H1 (cell line): ENCODE results near the gene GPER1. TPM values are rescaled to one million over a fixed set of nuclear protein-coding genes. Genes with fewer than 3 reads are reported as not detected.

Experiments
- CTCF ChIA-PET: fragments of 300-600 bp; sonication (Branson Sonifier 250); formaldehyde crosslinking; loops from one replicate; lab custom pipeline; 2021; ENCODE audit not compliant: partially characterized antibody; lab: Charles Lee
- POLR2A ChIA-PET: fragments of 300-600 bp; sonication (Branson Sonifier 250); formaldehyde crosslinking; loops from one replicate; lab custom pipeline; 2021; ENCODE audit warnings: inconsistent platforms; ENCODE audit not compliant: partially characterized antibody; lab: Charles Lee
- DNase-seq, 2 experiments: peaks; one replicate each; pipeline versions ENCODE4 v3.0.0 to v3.0.0-alpha.2; 2010 to 2022; ENCODE audit warnings: low spot score in 2 of 2, low read depth in 1 of 2, mixed read lengths in 1 of 2
- FAIRE-seq: peaks from 2 replicates; lab custom pipeline; 2011; peaks lifted over from hg19 to GRCh38; lab: Jason Lieb, UNC
- H2AFZ ChIP-seq: 2 replicates; pipeline ENCODE4 v1.8.1; 2012; ENCODE audit warnings: low read length, inconsistent platforms
- H2AK5ac ChIP-seq: 2 replicates; pipeline ENCODE4 v1.6.1; 2013; ENCODE audit warnings: low read depth, low read length
- H2BK120ac ChIP-seq: replicated peaks from 2 replicates; pipeline ENCODE3; 2013; ENCODE audit warnings: low read depth, low read length, inconsistent platforms
- H2BK12ac ChIP-seq: 2 replicates; pipeline ENCODE4 v1.6.1; 2013; ENCODE audit warnings: low read depth, low read length
- H2BK15ac ChIP-seq: 2 replicates; pipeline ENCODE4 v1.6.1; 2013; ENCODE audit warnings: low read length
- H2BK20ac ChIP-seq: 2 replicates; pipeline ENCODE4 v1.6.1; 2013; ENCODE audit warnings: low read length
- H2BK5ac ChIP-seq: 2 replicates; pipeline ENCODE4 v1.6.1; 2013; ENCODE audit warnings: low read depth, low read length
- H3K14ac ChIP-seq: 2 replicates; pipeline ENCODE4 v1.6.1; 2013; ENCODE audit warnings: inconsistent platforms; ENCODE audit not compliant: insufficient read length
- H3K18ac ChIP-seq: 2 replicates; pipeline ENCODE4 v1.6.1; 2013; ENCODE audit warnings: low read length; ENCODE audit errors: extremely low read depth
- H3K23ac ChIP-seq: 2 replicates; pipeline ENCODE4 v1.6.1; 2013; ENCODE audit warnings: inconsistent platforms; ENCODE audit not compliant: insufficient read length
- H3K23me2 ChIP-seq: 2 replicates; pipeline ENCODE4 v1.6.1; 2013; ENCODE audit warnings: low read depth, low read length
- H3K27ac ChIP-seq: 2 replicates; pipeline ENCODE4 v1.6.1; 2011; ENCODE audit warnings: low read depth, low read length, inconsistent platforms
- H3K27me3 ChIP-seq, 4 experiments: replicated peaks in 1 of 4; 1 replicate in 1 of 4; 2 replicates in 3 of 4; pipeline versions ENCODE4 v1.6.1 to v1.8.1; 2011 to 2013; ENCODE audit warnings: low read length in 3 of 4, mild to moderate bottlenecking in 3 of 4, inconsistent platforms in 2 of 4, mixed read lengths in 2 of 4, moderate library complexity in 1 of 4; ENCODE audit not compliant: control insufficient read depth in 3 of 4, insufficient read depth in 3 of 4; ENCODE audit errors: extremely low read depth in 1 of 4
- H3K36me3 ChIP-seq, 4 experiments: 2 replicates each; pipeline versions ENCODE4 v1.6.1 to v1.8.1; 2011 to 2013; ENCODE audit warnings: mild to moderate bottlenecking in 4 of 4, low read length in 3 of 4, moderate library complexity in 2 of 4, control low read depth in 1 of 4, inconsistent platforms in 1 of 4; ENCODE audit not compliant: insufficient read depth in 4 of 4, control insufficient read depth in 2 of 4
- H3K4ac ChIP-seq: replicated peaks from 2 replicates; pipeline ENCODE3; 2013; ENCODE audit warnings: low read length, low read depth, mixed read lengths, inconsistent platforms; ENCODE audit not compliant: insufficient read length
- H3K4me1 ChIP-seq, 4 experiments: replicated peaks in 1 of 4; 1 replicate in 1 of 4; 2 replicates in 3 of 4; pipeline versions ENCODE4 v1.6.1 to v1.8.1; 2011 to 2013; ENCODE audit warnings: low read length in 3 of 4, inconsistent platforms in 2 of 4, mixed read lengths in 1 of 4; ENCODE audit not compliant: insufficient read depth in 4 of 4, control insufficient read depth in 3 of 4
- H3K4me2 ChIP-seq, 2 experiments: 2 replicates each; pipeline versions ENCODE4 v1.6.1 to v1.8.1; 2011 to 2013; ENCODE audit warnings: low read depth in 2 of 2, low read length in 2 of 2, control low read depth in 1 of 2, inconsistent platforms in 1 of 2, mild to moderate bottlenecking in 1 of 2; ENCODE audit not compliant: insufficient read depth in 1 of 2
- H3K4me3 ChIP-seq, 4 experiments: fragments of 200-600, 300-600 bp in 1 of 4; sonication (generic), shearing (Covaris generic), sonication (Bioruptor Twin) in 1 of 4; 2 replicates each; pipeline versions ENCODE4 v1.5.1 to v1.8.1; 2011 to 2016; ENCODE audit warnings: low read length in 4 of 4, low read depth in 3 of 4, control low read depth in 2 of 4, inconsistent platforms in 2 of 4, mild to moderate bottlenecking in 2 of 4, mixed read lengths in 1 of 4, moderate library complexity in 1 of 4; ENCODE audit not compliant: insufficient read depth in 2 of 4; ENCODE audit errors: extremely low read depth in 1 of 4
- H3K56ac ChIP-seq: replicated peaks from 2 replicates; pipeline ENCODE3; 2013; ENCODE audit warnings: low read depth, mild to moderate bottlenecking, mixed read lengths, low read length, inconsistent platforms; ENCODE audit not compliant: insufficient read length
- H3K79me1 ChIP-seq: 2 replicates; pipeline ENCODE4 v1.6.1; 2013; ENCODE audit warnings: low read depth, low read length, control low read depth
- H3K79me2 ChIP-seq, 2 experiments: 2 replicates each; pipeline versions ENCODE4 v1.6.1 to v1.8.1; 2012 to 2013; ENCODE audit warnings: low read length in 2 of 2, mild to moderate bottlenecking in 2 of 2, inconsistent platforms in 1 of 2; ENCODE audit not compliant: insufficient read depth in 2 of 2, control insufficient read depth in 1 of 2
- H3K9ac ChIP-seq, 4 experiments: replicated peaks in 1 of 4; 1 replicate in 1 of 4; 2 replicates in 3 of 4; pipeline versions ENCODE4 v1.6.1 to v1.8.1; 2011 to 2013; ENCODE audit warnings: low read depth in 3 of 4, low read length in 3 of 4, control low read depth in 2 of 4, mild to moderate bottlenecking in 2 of 4, moderate library complexity in 2 of 4, inconsistent platforms in 1 of 4; ENCODE audit errors: extremely low read depth in 1 of 4
- H3K9me3 ChIP-seq, 2 experiments: 2 replicates each; pipeline versions ENCODE4 v1.6.1 to v1.8.1; 2012 to 2013; ENCODE audit warnings: mild to moderate bottlenecking in 2 of 2, moderate library complexity in 2 of 2, control low read depth in 1 of 2, inconsistent platforms in 1 of 2, low read depth in 1 of 2, low read length in 1 of 2, mixed read lengths in 1 of 2; ENCODE audit not compliant: insufficient read depth in 2 of 2
- H4K20me1 ChIP-seq, 2 experiments: replicated peaks in 1 of 2; 2 replicates each; pipeline versions ENCODE3 to v1.8.1; 2011 to 2013; ENCODE audit warnings: inconsistent platforms in 2 of 2, low read length in 2 of 2, mild to moderate bottlenecking in 1 of 2; ENCODE audit not compliant: insufficient read depth in 2 of 2, control insufficient read depth in 1 of 2
- H4K5ac ChIP-seq: 2 replicates; pipeline ENCODE4 v1.6.1; 2013; ENCODE audit warnings: low read length, low read depth, mixed read lengths, inconsistent platforms; ENCODE audit not compliant: insufficient read length
- H4K8ac ChIP-seq: 2 replicates; pipeline ENCODE4 v1.8.0; 2013; ENCODE audit warnings: mild to moderate bottlenecking, moderate library complexity, low read length, inconsistent platforms; ENCODE audit not compliant: insufficient read depth; ENCODE audit errors: extremely low read depth
- H4K91ac ChIP-seq: replicated peaks from 2 replicates; pipeline ENCODE3; 2013; ENCODE audit warnings: low read length, mixed read lengths, inconsistent platforms; ENCODE audit not compliant: insufficient read length
- CBX5 ChIP-seq: fragments of 300-800, 300-1000 bp; sonication (generic); IDR thresholded peaks from 2 replicates; pipeline ENCODE4 v1.7.1; 2016; ENCODE audit warnings: antibody characterized with exemption, low read length, low read depth
- CHD2 ChIP-seq: IDR thresholded peaks from 2 replicates; pipeline ENCODE4 v1.6.1; 2012; ENCODE audit warnings: low read length, improper control_type of control experiment
- GABPA ChIP-seq: IDR thresholded peaks from 2 replicates; pipeline ENCODE4 v1.6.1; 2011; ENCODE audit warnings: mild to moderate bottlenecking, low read length, moderate library complexity, borderline replicate concordance; ENCODE audit not compliant: insufficient read depth
- KDM4A ChIP-seq: IDR thresholded peaks from one replicate; pipeline ENCODE4 v1.7.1; 2012; ENCODE audit warnings: low read depth, mild to moderate bottlenecking, moderate library complexity, low read length, inconsistent platforms; ENCODE audit not compliant: severe bottlenecking
- KDM5A ChIP-seq: fragments of 200-600 bp; IDR thresholded peaks from 2 replicates; pipeline ENCODE4 v1.7.1; 2012; ENCODE audit warnings: mild to moderate bottlenecking, low read length, inconsistent platforms, mixed read lengths
- RXRA ChIP-seq: IDR thresholded peaks from 2 replicates; pipeline ENCODE4 v1.6.1; 2011; ENCODE audit warnings: low read depth, mild to moderate bottlenecking, low read length, moderate library complexity; ENCODE audit not compliant: insufficient read depth
- SIX5 ChIP-seq: IDR thresholded peaks from 2 replicates; pipeline ENCODE4 v1.6.1; 2011; ENCODE audit warnings: mild to moderate bottlenecking, low read depth, low read length
- SP1 ChIP-seq: IDR thresholded peaks from 2 replicates; pipeline ENCODE4 v1.6.1; 2011; ENCODE audit warnings: low read depth, low read length
- TCF12 ChIP-seq: IDR thresholded peaks from 2 replicates; pipeline ENCODE4 v1.6.1; 2011; ENCODE audit warnings: low read depth, mild to moderate bottlenecking, low read length
- YY1 ChIP-seq: IDR thresholded peaks from 2 replicates; pipeline ENCODE4 v1.6.1; 2011; ENCODE audit warnings: low read depth, mild to moderate bottlenecking, low read length
- WGBS, 2 experiments: shearing (Covaris generic) in 1 of 2; methylation state at CpG; one replicate each; pipeline versions ENCODE4 v1.1.6 to v1.1.7; 2013 to 2015; ENCODE audit warnings: low lambda C conversion rate in 2 of 2, mixed read lengths in 2 of 2, inconsistent platforms in 1 of 2, low coverage in 1 of 2, missing lambda C conversion rate in 1 of 2; ENCODE audit not compliant: insufficient replicate concordance in 2 of 2, insufficient coverage in 1 of 2, insufficient read length in 1 of 2; ENCODE audit errors: extremely low coverage in 1 of 2, missing lambda C conversion rate in 1 of 2; 5-methylcytosine and 5-hydroxymethylcytosine counted together
- polyA plus RNA-seq, 7 experiments: library from polyadenylated mRNA; depleted of rRNA in 3 of 7; stranded (reverse) in 5 of 7; unstranded in 2 of 7; fragments of >200 nt in 5 of 7; fragments of 200-250 nt in 2 of 7; gene quantifications; 1 replicate in 5 of 7; 2 replicates in 1 of 7; 4 replicates in 1 of 7; pipeline versions ENCODE4 v1.2.1 to v1.2.3, GENCODE V29; 2011 to 2013; ENCODE audit warnings: missing spikeins in 2 of 7, mixed read lengths in 2 of 7
- total RNA-seq: library from RNA; stranded (reverse); fragmentation: NEBNext Ultra II Directional; extraction: Animal tissue kit (Norgen Biotek cat#: 25700); gene quantifications from 2 replicates; pipeline ENCODE4 v1.2.1, GENCODE V29; 2021

Gene GPER1
- total and polyA plus RNA-seq, 2 of the 8 experiments (the other 6 are each of a cell fraction or from before 2014, with no cell fraction given): 0.24 to 0.47 TPM

DNA sequence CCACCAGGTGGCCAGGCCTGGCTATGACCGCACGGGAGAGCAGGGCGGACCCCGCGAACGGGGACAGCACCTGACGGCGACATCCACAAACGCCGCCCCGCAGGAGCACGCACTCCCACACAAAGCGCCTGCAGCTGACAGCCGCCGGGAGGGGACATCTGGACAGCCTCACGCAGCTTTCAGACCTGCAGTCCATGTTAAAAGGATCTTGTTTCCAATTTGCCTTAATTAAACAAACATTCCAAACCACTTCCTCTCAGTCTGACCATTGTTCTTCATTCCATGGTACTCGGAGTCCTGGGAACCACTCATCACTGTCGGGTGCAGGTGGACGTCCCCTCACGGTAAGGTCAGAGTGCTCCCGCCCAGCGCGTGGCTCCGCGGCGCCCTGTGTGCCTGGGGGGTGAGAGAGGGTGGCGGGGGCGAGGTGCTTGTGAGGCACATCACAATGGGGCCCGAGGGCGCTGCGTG lies 5.9 kb upstream of the GPER1 start:
- FAIRE-seq (no peak), DNase-seq (no peak)
- no peaks in the 10 kb centered on the region for H3K27me3 ChIP-seq
- H3K27ac ChIP-seq: no peak overlapping the region
- H2AK5ac ChIP-seq: no peak overlapping the region
- no peak overlapping the region for H2AFZ ChIP-seq
- H3K9ac ChIP-seq: no peak overlapping the region
- H4K20me1 ChIP-seq: peaks cover 3 to 15% of the 10 kb centered on the region in 2 experiments
- no peaks in the 10 kb centered on the region for H3K36me3 ChIP-seq
- TF ChIP-seq GABPA (no peak), SP1 (no peak), KDM4A (no peak), CBX5 (no peak), KDM5A (no peak), YY1 (no peak), TCF12 (no peak), SIX5 (no peak), RXRA (no peak), CHD2 (no peak)
- H3K4me3 ChIP-seq: no peak overlapping the region
- 91% methylated on average over 26 of the region's 31 CpGs; no CpG with 5 or more reads in 1 of the 2 experiments for WGBS, 2 experiments
- no peak overlapping the region for H2BK15ac ChIP-seq
- H3K4me1 ChIP-seq: peaks cover 0 to 3% (median 1%) of the 10 kb centered on the region in 4 experiments; a peak in 5 of 7 replicates
- no peaks in the 10 kb centered on the region; a peak in 1 of 4 replicates for H3K79me2 ChIP-seq
- H3K23ac ChIP-seq: no peak overlapping the region
- no peak overlapping the region for H2BK120ac ChIP-seq
- no peak overlapping the region for H3K4me2 ChIP-seq
- H4K5ac ChIP-seq: no peak overlapping the region
- no peak overlapping the region for H4K8ac ChIP-seq
- no peaks in the 10 kb centered on the region for H3K9me3 ChIP-seq
- no peak overlapping the region for H2BK20ac ChIP-seq
- H2BK12ac ChIP-seq: no peak overlapping the region
- H3K23me2 ChIP-seq: no peaks in the 10 kb centered on the region
- ChIA-PET CTCF (interaction anchor here (0.7 to 12.1 kb wide), 7 partner anchors 10 to 107 kb away, joined by 3 to 83 read pairs (median 3); partner anchors contain the start of gene COX19), POLR2A (no interaction called here)
- H3K56ac ChIP-seq: no peak overlapping the region
- no peak overlapping the region for H2BK5ac ChIP-seq
- H3K4ac ChIP-seq: no peak overlapping the region
- peaks cover 6% of the 10 kb centered on the region; the same call in 1 of the 2 replicates for H3K79me1 ChIP-seq
- no peak overlapping the region for H4K91ac ChIP-seq
- no peak overlapping the region for H3K18ac ChIP-seq
- no peak overlapping the region for H3K14ac ChIP-seq
